ENCODE results near the gene PGM2. TPM values are rescaled to one million over a fixed set of nuclear protein-coding genes. Genes with fewer than 3 reads are reported as not detected.

PGM2 gene
- total RNA-seq, 4 donors from 2014 or later, result 37.4 to 45.6 (median 39.9) TPM

GRCh38 chr4:37908488-37909331 is 82.2 kb downstream of the PGM2 start:
- intact Hi-C loops (cut with DNase I; ENCODE audit: low total_unique reads), result no loop called here
- Histone ChIP-seq H3K9me3 (no peaks in the 10 kb centered on the region), H3K4me3 (peak overlapping the region; percentile 0 to 18), H3K27me3 (no peaks in the 10 kb centered on the region), H3K27ac (peak overlapping the region; percentile 65 to 73), H3K4me1 (peaks cover 8% of the 10 kb centered on the region in 2 donors), H3K36me3 (no peaks in the 10 kb centered on the region)
- peak; percentile 46 to 53 for DNase-seq
- TF ChIP-seq POLR2A (IDR thresholded peaks at IDR 0.05) (no peak), CTCF (IDR thresholded peaks at IDR 0.05) (no peak)

GRCh38 chr4:37909332-37910090 is 83.0 kb downstream of the PGM2 start:
- TF ChIP-seq CTCF (IDR thresholded peaks at IDR 0.05), result no peak
- no peak for TF ChIP-seq POLR2A (IDR thresholded peaks at IDR 0.05)

GRCh38 chr4:37910091-37910486 is 83.6 kb downstream of the PGM2 start:
- Histone ChIP-seq H3K4me3 (no peak overlapping the region), H3K36me3 (no peaks in the 10 kb centered on the region), H3K27ac (no peak overlapping the region), H3K4me1 (peaks cover 8% of the 10 kb centered on the region in 2 donors), H3K9me3 (no peaks in the 10 kb centered on the region), H3K27me3 (no peaks in the 10 kb centered on the region)
- intact Hi-C loops (cut with DNase I; ENCODE audit: low total_unique reads), result no loop called here
- no peak for DNase-seq
- TF ChIP-seq POLR2A (IDR thresholded peaks at IDR 0.05) (no peak), CTCF (IDR thresholded peaks at IDR 0.05) (no peak)

More at GRCh38 chr4:37909332-37910090, 83.0 kb downstream of the PGM2 start:
- Histone ChIP-seq H3K4me1 (peaks cover 8% of the 10 kb centered on the region in 2 donors), H3K27ac (peak overlapping the region; percentile 65 to 73), H3K4me3 (peak overlapping the region in 1 of 2 donors; percentile 18), H3K9me3 (no peaks in the 10 kb centered on the region), H3K36me3 (no peaks in the 10 kb centered on the region), H3K27me3 (no peaks in the 10 kb centered on the region)
- no peak for DNase-seq
- intact Hi-C loops (cut with DNase I; ENCODE audit: low total_unique reads), result no loop called here

Other genes starting within 250 kb of the PGM2 start
- 10 to 100 TPM; 21.2 to 64.0 (median 44.3) TPM for gene RELL1, start 140.3 kb upstream of the PGM2 start, total RNA-seq
- 100 to 1,000 TPM; 172 to 402 (median 236) TPM for gene TBC1D1, start 64.4 kb downstream of the PGM2 start, total RNA-seq
- 1 to 10 TPM in 1 of 4 donors, under 1 TPM in 1, not detected in 2; 0.90 to 4.1 TPM for gene PTTG2, start 133.7 kb downstream of the PGM2 start, total RNA-seq